ENCODE measurements around the gene ZNF407. TPM values are rescaled to one million over a fixed set of nuclear protein-coding genes. Genes with fewer than 3 reads are reported as not detected.

Gene ZNF407
- total and polyA plus RNA-seq, 2 of the 13 experiments (the other 11 are each of a cell fraction or from before 2014, with no cell fraction given): 2.3 to 8.7 TPM

DNA sequence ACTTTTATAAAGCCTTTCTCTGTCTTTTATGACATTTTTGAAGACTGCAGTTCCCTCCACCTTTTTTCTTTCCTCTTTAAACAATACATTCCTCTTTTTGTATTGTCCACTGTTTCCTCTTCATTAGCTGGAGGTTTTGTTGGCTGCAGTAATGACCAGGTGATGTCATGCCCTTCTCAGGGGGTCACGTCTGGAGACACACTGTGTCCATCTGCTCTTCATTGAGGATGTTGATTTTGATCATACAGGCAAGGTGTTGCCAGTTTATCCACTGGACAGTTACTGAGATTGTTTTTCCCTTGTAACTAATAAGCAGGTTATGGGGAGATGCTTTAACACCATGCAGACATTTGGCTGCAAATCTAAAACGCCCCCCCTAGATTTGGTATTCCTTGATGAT lies 19.8 kb downstream of the ZNF407 start:
- intact Hi-C loops (cut with micrococcal nuclease; ENCODE audit: unreplicated experiment): no loop called here
- CTCF ChIA-PET (ENCODE audit: low intra/inter-chr PET ratio, low total read pairs): no interaction called here

More for the DNA sequence above, 19.8 kb downstream of the ZNF407 start:
- Histone ChIP-seq H3K27me3 (ENCODE audit: control insufficient read depth in 1 of 2, insufficient read depth in 2 of 2, low read length in 2 of 2) (no peaks in the 10 kb centered on the region), H3K4me2 (ENCODE audit: low read depth, low read length) (no peak overlapping the region), H3K4me3 (replicated peaks in 1 of 3; ENCODE audit: insufficient read depth in 1 of 3, low read depth in 2 of 3, low read length in 3 of 3) (no peak overlapping the region), H3K79me2 (ENCODE audit: insufficient read depth, low read length) (peaks cover 2% of the 10 kb centered on the region), H3K9ac (ENCODE audit: insufficient read depth, low read depth, low read length) (no peak overlapping the region), H3K9me3 (ENCODE audit: low read length) (no peaks in the 10 kb centered on the region), H3K36me3 (replicated peaks in 1 of 2; ENCODE audit: control insufficient read depth in 1 of 2, insufficient read depth in 2 of 2, low read length in 2 of 2) (no peaks in the 10 kb centered on the region; a peak in 1 of 5 replicates), H4K20me1 (ENCODE audit: insufficient read depth, low read length) (no peaks in the 10 kb centered on the region), H3K4me1 (ENCODE audit: insufficient read depth, low read length) (no peaks in the 10 kb centered on the region), H3K27ac (ENCODE audit: extremely low read length, insufficient read depth, low read length) (no peak overlapping the region), H2AFZ (ENCODE audit: low read length) (no peak overlapping the region)
- TF ChIP-seq ATF7 (IDR thresholded peaks at IDR 0.05) (no peak), ATF7 (CRISPR knock-in tag; IDR thresholded peaks at IDR 0.05) (no peak), YEATS4 (CRISPR knock-in tag; IDR thresholded peaks at IDR 0.05; ENCODE audit: borderline replicate concordance) (no peak), GTF3A (CRISPR knock-in tag; conservative IDR thresholded peaks at IDR 0.05) (no peak), ZNF784 (CRISPR knock-in tag; IDR thresholded peaks at IDR 0.05; ENCODE audit: borderline replicate concordance) (no peak), JARID2 (CRISPR knock-in tag; IDR thresholded peaks at IDR 0.05; ENCODE audit: insufficient replicate concordance) (no peak), ZNF790 (CRISPR knock-in tag; IDR thresholded peaks at IDR 0.05; ENCODE audit: borderline replicate concordance) (no peak), ZNF362 (CRISPR knock-in tag; IDR thresholded peaks at IDR 0.05; ENCODE audit: borderline replicate concordance) (no peak), HES4 (CRISPR knock-in tag; IDR thresholded peaks at IDR 0.05; ENCODE audit: borderline replicate concordance) (no peak), GPN1 (CRISPR knock-in tag; IDR thresholded peaks at IDR 0.05; ENCODE audit: borderline replicate concordance) (no peak), ZNF558 (CRISPR knock-in tag; IDR thresholded peaks at IDR 0.05; ENCODE audit: borderline replicate concordance) (no peak), PAWR (CRISPR knock-in tag; IDR thresholded peaks at IDR 0.05; ENCODE audit: borderline replicate concordance) (no peak), RORA (CRISPR knock-in tag; IDR thresholded peaks at IDR 0.05) (no peak), RFX5 (IDR thresholded peaks at IDR 0.05; ENCODE audit: low read depth, low read length) (no peak)
- TF ChIP-seq, protein P1, sequence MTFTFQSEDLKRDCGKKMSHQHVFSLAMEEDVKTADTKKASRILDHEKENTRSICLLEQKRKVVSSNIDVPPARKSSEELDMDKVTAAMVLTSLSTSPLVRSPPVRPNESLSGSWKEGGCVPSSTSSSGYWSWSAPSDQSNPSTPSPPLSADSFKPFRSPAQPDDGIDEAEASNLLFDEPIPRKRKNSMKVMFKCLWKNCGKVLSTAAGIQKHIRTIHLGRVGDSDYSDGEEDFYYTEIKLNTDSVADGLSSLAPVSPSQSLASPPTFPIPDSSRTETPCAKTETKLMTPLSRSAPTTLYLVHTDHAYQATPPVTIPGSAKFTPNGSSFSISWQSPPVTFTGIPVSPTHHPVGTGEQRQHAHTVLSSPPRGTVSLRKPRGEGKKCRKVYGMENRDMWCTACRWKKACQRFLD (CRISPR knock-in tag; IDR thresholded peaks at IDR 0.05; ENCODE audit: borderline replicate concordance): no peak
- in situ Hi-C loops (cut with HindIII; ENCODE audit: extremely low pct_ligation_motif_present, low pct_unique_long_range_greater_than_20kb): no loop called here
- BruUV-seq (replicated peaks): no TSS peak
- WGBS (ENCODE audit: low lambda C conversion rate): 76% methylated on average over 2 of the region's 2 CpGs
- POLR2A ChIA-PET: no interaction called here
- ATAC-seq (no peak), DNase-seq (ENCODE audit: low spot score) (no peak), FAIRE-seq (no peak)
